Esophagus squamous epithelium (tissue), 4 donors: Measurements from ENCODE around the gene SGSM1.

ENCODE experiments used
- CTCF ChIP-seq, 6 experiments: fragments of 450-650 bp in 4 of 6; fragments of 200-600 bp in 2 of 6; sonication (generic) in 2 of 6; IDR thresholded peaks; one replicate each; pipeline ENCODE4 v1.5.1; 2016 to 2019; ENCODE audit warnings: antibody characterized with exemption in 6 of 6, mild to moderate bottlenecking in 4 of 6, moderate library complexity in 4 of 6
- POLR2A ChIP-seq, 4 donors: fragments of 450-650 bp; IDR thresholded peaks; one replicate each; pipeline ENCODE4 v1.6.1; 2017; ENCODE audit warnings: antibody characterized with exemption in 4 of 4, mild to moderate bottlenecking in 4 of 4, moderate library complexity in 3 of 4

GRCh38 chr22:24878969-24879368 is 73.0 kb downstream of the SGSM1 start:
- TF ChIP-seq CTCF (IDR thresholded peaks at IDR 0.05) (no peak), POLR2A (IDR thresholded peaks at IDR 0.05) (no peak)
